Measurements from ENCODE around the gene TLR7.

The TLR7 gene

GRCh38 chrX:12866451-12867377, at the start of gene TLR7:
TLR7 (plus strand) TSS chrX:12867072; CDS start chrX:12867579, 507 bp downstream.
- no peak for DNase-seq

- no peak for DNase-seq
These were observed 49.3 kb upstream of the TLR7 start for GRCh38 chrX:12817528-12817927.

GRCh38 chrX:12819222-12819621, 47.6 kb upstream of the TLR7 start:
- no peak for DNase-seq

- DNase-seq: no peak
These were observed 46.1 kb upstream of the TLR7 start for GRCh38 chrX:12820737-12821136.

GRCh38 chrX:12824944-12825343, 41.9 kb upstream of the TLR7 start:
- no peak for DNase-seq

- DNase-seq: no peak
These were observed 41.1 kb upstream of the TLR7 start for GRCh38 chrX:12825801-12826200.

- no peak for DNase-seq
These were observed 23.7 kb upstream of the TLR7 start for GRCh38 chrX:12843061-12843667.

GRCh38 chrX:12843668-12844279, 23.1 kb upstream of the TLR7 start:
- DNase-seq: no peak

- DNase-seq: no peak
These were observed 22.6 kb upstream of the TLR7 start for GRCh38 chrX:12844319-12844718.

GRCh38 chrX:12865359-12865758, 1.5 kb upstream of the TLR7 start:
- DNase-seq: no peak

GRCh38 chrX:12867685-12868084, 813 bp downstream of the TLR7 start:
- no peak for DNase-seq

GRCh38 chrX:12868747-12869146, 1.9 kb downstream of the TLR7 start:
- DNase-seq: no peak

- no peak for DNase-seq
These were observed 4.4 kb downstream of the TLR7 start for GRCh38 chrX:12871257-12871656.

- DNase-seq: no peak
These were observed 5.9 kb downstream of the TLR7 start for GRCh38 chrX:12872741-12873140.

GRCh38 chrX:12874581-12874980, 7.7 kb downstream of the TLR7 start:
- DNase-seq: no peak

- no peak for DNase-seq
These were observed 10.5 kb downstream of the TLR7 start for GRCh38 chrX:12877386-12877785.

- no peak for DNase-seq
These were observed 11.7 kb downstream of the TLR7 start for GRCh38 chrX:12878536-12878935.

- no peak for DNase-seq
These were observed 15.0 kb downstream of the TLR7 start for GRCh38 chrX:12881914-12882313.

- DNase-seq: no peak
These were observed 18.6 kb downstream of the TLR7 start for GRCh38 chrX:12885508-12885907.

- DNase-seq: no peak
These were observed 19.7 kb downstream of the TLR7 start for GRCh38 chrX:12886545-12886944.

GRCh38 chrX:12887141-12887540, 20.3 kb downstream of the TLR7 start:
- no peak for DNase-seq

- DNase-seq: no peak
These were observed 20.9 kb downstream of the TLR7 start for GRCh38 chrX:12887767-12888166.

GRCh38 chrX:12890467-12890866, 23.6 kb downstream of the TLR7 start:
- DNase-seq: no peak

- DNase-seq: no peak
These were observed 24.3 kb downstream of the TLR7 start for GRCh38 chrX:12891171-12891570.
